ENCODE measurements around the gene MDM4.

GRCh38 chr1:204483791-204484190 lies 32.4 kb upstream of the MDM4 start:
- TF ChIP-seq CTCF (IDR thresholded peaks at IDR 0.05): no peak
- no peak for TF ChIP-seq EP300 (IDR thresholded peaks at IDR 0.05)
- no peak for TF ChIP-seq POLR2A (IDR thresholded peaks at IDR 0.05; ENCODE audit: low read depth)
- no peak for TF ChIP-seq POLR2AphosphoS5 (IDR thresholded peaks at IDR 0.05)
